Glomerular visceral epithelial cell (primary cell): ENCODE measurements around the gene OSGEP.

Experiments
- DNase-seq: peaks from one replicate; pipeline ENCODE4 v3.0.0-alpha.2; 2016; ENCODE audit errors: extremely low spot score

OSGEP gene

GRCh38 chr14:20454516-20455354, at the start of gene OSGEP, which contains the start of gene APEX1:
TSS of gene OSGEP (minus strand) at chr14:20454812. CDS start at chr14:20454683, 129 bp downstream.
TSS of gene APEX1 (plus strand) at chr14:20455226. CDS start at chr14:20455646, 420 bp downstream.
- peak; percentile 99 for DNase-seq

DNA sequence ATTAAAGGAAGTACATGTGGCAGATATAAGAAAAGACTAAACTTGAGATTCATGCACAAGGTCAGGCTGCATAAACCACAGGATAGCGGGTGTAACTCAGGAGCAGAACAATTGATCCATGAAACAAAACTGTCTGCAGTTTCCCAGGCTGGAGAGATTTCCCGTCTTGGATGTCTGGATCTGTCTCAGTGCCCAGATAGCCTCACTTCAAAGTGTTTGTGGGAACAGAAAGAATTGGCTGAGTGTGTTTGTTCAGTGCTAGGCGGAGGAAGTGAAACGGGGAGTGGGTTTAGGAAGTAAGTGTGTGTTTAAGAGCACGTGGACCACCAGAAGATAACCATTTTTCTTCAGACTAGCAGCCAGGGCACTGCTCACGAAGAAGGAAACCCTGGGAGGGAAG, 49.3 kb upstream of the OSGEP start:
- DNase-seq = no peak

DNA sequence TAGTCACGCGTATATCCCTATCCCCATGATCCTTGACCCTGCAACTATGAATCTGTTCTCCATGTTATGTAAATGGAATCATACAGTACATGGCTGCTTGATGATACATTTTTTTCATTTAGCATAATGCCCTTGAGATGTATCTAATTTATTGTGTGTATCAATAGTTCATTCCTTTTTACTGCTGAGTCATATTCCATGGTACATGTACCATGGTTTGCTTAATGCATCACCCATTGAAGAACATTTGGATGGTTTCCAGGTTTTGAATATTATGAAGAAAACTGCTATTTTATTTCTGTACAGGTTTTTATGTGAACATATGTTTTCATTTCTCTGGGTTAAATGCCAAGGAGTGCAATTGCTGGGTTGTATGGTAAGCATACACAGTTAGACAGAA, 46.7 kb upstream of the OSGEP start:
- no peak for DNase-seq

DNA sequence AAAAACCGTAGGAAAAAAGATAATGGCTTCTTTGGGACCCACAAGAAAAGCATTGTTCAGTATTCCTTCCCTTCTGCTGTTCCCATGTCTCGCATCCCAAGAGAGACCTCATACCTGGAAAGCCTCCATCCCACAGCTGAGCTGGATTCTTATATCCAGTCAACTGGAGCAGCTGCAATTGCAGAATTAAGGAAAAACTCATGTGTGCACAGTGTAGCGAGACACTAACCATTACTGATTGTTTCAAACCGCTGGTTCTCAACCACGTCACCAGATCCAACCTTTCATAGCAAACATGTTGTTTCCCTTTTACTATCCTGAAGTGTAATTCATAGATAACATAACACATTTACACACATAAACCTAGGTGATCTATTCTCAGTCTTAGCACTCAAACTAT, 45.3 kb upstream of the OSGEP start:
- DNase-seq = no peak

- no peak for DNase-seq
Measured at GRCh38 chr14:20499108-20499507, 44.5 kb upstream of the OSGEP start.

DNA sequence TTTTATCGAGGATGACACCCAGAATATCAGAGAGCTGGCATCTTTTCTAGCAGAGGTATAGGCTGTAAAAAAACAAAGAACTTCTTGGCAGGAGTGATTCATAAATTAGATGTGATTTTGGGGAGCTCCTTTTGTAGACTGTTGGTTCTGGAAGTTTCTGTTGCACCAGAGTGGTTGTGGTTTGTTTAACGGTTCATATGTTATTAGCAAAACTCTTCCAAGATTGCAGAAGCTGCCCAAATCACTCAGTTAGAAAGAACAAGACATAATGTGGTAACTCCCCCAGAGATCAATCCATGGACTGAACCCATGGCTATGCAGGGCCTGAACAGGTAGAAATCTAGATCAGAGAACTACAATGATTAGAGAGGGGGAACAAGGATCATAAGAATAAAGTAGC, 44.0 kb upstream of the OSGEP start:
- DNase-seq = no peak

- DNase-seq = no peak
Measured at GRCh38 chr14:20494935-20495766, 40.5 kb upstream of the OSGEP start.

DNA sequence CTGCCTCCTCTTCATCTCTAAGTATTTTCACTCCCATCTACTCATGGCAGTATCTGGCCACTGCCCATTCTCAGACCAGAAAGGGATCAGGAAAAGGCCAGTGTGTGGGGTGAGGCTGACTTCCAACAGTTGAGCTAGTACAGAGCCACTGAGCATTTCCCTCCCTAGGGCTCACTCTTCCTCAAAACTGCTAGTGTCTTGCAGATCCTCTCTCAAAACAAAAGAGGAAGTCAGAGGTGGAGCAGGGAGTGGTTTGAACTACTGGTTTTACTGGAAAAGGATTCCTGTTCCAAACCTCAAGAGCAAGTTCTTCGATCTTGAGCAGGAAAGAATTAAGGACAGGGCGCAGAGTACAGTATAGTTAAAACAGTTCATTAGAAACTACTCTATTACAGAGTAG, 39.0 kb upstream of the OSGEP start:
- no peak for DNase-seq

- DNase-seq = no peak
Measured at GRCh38 chr14:20492486-20492885, 37.9 kb upstream of the OSGEP start.

DNA sequence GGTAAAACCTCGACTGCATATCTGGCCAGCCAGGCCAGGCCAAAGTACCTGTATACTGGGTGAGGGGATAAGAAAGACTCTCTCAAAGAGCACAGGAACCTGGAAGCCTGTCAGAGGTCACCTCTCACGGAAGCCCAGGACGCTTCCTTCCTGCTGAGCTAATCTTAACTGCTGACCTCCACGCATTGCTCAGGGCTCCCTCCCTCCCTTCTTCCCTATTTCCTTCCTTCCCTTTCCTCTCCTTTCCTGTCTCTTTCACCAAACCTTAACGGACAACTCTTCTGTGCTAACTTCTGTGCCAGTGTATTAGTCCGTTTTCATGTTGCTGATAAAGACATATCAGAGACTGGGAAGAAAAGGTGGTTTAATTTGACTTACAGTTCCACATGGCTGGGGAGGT, 36.0 kb upstream of the OSGEP start:
- no peak for DNase-seq

GRCh38 chr14:20489093-20489994, 34.7 kb upstream of the OSGEP start:
- peak; percentile 20 for DNase-seq

DNA sequence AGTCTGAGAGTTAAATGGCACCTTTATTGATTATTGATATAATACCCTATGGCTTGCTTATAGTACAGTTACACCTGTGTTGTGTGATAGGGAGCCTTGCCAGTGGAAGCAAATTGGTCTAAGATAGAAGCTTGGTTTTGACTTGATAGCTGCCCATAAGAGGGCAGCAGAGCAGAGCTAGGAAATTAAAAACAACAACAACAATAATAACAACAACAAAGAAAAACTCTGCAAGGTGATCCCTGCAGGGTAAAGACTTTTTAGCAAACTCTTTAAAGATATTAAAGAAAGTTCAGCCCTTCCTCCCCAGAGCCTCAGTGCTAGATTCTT, 32.7 kb upstream of the OSGEP start:
- DNase-seq = no peak

DNA sequence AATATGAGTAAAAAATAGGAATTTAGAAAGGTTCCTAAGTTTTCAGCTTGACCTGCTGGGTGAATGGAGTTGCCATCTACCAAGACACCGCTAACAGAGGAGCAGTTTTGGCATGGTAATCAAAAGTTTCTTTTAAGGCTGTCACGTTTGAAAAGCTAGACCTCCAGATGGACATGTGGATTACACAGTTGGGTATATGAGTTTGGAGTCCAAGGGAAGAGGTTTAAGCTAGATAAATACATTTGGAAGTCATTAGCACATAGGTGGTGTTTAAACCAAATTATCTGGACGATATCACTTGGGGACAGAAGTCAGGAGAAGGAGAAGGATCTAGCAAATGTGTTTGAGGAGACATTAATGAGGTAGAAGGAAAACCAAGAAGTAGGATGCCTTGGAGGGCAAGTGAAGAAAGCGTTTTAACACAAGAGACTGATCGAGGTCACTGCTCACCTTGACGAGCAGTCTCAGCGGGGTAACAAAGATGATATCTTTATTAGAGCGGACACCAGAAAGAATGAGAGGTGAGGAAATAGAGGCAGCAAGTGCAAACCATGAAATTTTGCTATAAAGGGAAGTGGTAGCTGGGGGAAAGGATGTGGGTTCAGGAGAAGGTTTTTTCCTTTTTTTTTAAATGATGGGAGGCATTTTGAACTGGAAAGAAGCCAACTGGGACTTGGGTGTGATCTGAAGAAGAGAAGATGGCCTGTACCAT, 32.2 kb upstream of the OSGEP start:
- DNase-seq = no peak

GRCh38 chr14:20485900-20486299, 31.3 kb upstream of the OSGEP start:
- DNase-seq = no peak

DNA sequence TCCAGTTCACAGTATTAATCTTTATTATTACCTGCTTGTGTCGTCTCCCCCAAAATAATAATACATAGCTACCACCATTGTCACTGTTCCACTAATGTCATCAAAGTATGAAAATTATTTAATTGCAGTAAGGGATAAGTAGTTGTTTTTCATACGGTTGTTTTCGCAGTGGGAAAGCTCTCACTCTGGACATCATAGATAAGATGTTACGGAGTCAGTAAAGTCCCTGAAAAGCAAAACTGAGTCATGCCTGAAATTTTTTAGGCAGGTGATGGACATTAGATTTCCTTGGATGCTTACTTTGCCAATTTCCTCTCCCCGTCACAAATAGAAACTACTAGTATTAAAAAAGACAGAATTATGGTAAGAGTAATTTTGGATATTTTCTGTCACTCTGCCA, 27.8 kb upstream of the OSGEP start:
- no peak for DNase-seq

DNA sequence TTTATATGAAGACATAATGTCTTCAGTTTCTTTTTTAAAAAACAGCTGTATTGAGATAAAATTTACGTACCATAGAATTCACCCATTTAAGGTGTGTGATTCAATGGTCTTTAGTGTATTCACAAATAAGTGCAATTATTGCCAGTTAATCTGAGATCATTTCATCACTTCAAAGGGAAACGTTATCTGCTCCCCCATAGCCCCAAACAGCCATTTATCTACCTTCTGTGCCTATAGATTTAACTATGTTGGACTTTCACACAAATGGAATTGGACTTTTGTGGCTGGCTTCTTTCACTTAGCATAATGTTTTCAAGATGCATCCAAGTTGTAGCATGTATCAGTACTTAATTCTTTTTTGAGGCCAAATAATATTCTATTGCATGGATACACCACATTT, 24.3 kb upstream of the OSGEP start:
- no peak for DNase-seq

DNA sequence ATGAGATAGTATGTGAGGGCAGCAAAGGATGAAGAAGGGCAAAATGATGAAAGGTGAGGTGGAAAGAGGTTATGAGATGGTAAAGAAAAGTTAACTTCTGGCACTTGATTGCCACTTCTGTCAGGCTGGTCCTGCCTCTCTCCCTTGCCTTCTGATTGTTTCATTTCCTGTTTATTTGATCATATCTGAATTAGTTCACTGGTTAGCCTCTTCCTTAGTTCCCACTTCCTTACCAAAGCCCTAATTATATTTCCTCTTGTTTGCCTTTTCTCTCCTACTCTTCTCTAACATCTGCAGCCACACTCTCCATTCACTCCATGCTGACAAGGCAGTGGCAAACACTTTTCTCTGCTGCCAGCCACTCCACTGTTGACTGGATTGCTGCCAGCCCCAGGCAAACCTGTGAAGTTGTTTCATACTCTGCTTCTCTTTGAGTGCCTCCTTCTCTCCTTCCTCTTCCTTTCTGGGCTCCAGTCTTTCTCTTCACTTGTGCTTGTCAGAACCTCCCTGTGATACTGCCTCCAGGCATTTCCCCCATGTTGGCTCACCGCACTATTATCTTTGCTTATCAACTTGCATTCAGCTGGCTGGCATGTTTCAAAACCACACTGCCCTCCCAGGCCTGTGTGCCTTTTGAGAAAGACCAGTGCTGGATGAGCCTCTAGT, 22.7 kb upstream of the OSGEP start:
- no peak for DNase-seq

GRCh38 chr14:20476776-20477175, 22.2 kb upstream of the OSGEP start:
- DNase-seq = no peak

DNA sequence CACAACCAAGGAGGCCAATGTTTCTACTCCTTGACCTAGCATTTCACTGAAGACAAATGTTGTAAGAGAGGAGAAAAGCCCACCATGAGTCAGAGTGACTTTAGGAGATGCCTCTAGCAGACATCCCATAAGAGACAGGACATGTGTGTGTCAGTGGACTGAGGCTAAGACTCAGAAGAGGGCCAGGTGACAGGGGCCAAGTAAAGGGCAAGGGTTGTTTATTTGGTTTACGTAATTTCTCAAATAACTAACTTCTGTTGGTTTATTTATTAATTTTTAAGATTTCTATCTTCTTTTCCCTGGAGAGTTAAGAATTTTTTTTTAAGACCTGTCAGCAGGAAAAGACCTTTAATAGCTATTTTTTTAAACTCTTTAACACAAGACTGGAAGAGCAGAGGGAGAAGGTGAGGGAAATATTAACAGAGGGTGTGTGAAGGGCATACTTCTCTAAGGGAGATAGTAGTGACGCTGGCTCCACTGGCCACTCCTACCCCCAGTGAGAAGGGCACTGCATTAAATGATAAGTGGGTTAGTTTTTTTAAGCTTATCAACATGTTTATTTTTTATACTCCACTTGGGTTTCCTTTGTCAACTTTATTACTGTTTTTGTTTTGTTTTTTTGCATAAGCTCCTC, 18.0 kb upstream of the OSGEP start:
- DNase-seq = no peak

DNA sequence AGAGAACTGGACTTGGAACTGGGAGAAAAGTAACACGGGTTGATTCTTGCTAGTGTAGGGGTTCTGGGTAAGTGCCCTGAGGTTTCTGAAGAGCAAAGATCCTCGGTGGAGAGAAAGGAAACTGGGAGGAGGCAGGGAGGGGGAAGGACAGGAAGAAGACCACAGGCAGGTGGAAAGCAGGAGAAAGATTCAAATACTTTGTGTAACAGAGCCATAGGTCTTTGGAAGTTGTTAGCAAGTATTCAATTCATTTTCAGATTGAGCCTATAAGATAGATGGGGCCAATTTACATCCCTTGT, 15.9 kb upstream of the OSGEP start:
- DNase-seq = no peak
